DMS153 (cell line): ENCODE measurements around the gene DNAH10.
"Not testable (repeated sequence)": the region's sequence is repeated elsewhere in the genome, so short reads cannot be mapped to it uniquely, and the experiment has no call there.

ENCODE experiments used
- DNase-seq: peaks from one replicate; lab custom pipeline; 2025; lab: John Stamatoyannopoulos, UW

Gene DNAH10

DNA sequence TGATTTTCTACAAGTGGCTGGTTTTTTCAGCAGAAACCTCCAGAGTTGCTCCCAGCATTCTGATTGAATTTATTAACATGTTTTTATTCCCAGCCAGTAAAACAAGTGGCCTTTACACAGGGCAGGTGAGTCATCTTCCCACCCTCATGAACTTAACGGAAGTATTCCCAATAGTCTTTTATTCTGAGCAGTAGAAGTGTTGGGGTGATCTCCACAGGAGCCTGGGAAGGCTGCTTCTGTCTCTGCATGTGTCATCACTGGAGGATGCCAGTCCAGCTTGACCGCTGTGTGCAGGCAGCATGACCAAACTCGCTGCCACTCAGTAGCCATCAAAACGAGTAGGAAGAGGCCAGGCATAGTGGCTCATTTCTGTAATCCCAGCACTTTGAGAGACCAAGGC is 13.4 kb upstream of the DNAH10 start:
- no peak for DNase-seq

GRCh38 chr12:123749355-123749754 is 12.7 kb upstream of the DNAH10 start:
- no peak for DNase-seq

GRCh38 chr12:123750159-123750656 is 11.9 kb upstream of the DNAH10 start:
- DNase-seq: no peak

DNA sequence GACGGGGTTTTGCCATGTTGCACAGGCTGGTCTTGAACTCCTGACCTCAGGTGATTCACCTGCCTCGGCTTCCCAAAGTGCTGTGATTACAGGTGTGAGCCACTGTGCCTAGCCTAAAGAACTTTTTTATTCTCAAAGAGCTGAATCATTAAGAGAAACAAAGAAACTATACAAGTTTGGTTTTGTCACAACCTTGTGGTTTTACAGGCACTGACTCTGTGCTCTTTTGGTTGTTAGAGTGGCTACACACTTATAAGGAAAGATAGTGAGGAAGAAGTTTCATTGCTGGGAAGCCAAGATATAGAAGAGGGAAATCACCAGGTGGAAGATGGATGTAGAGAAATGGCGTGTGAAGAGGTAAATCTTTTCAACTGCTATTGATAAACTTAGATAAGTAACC is 10.1 kb upstream of the DNAH10 start:
- no peak for DNase-seq

DNA sequence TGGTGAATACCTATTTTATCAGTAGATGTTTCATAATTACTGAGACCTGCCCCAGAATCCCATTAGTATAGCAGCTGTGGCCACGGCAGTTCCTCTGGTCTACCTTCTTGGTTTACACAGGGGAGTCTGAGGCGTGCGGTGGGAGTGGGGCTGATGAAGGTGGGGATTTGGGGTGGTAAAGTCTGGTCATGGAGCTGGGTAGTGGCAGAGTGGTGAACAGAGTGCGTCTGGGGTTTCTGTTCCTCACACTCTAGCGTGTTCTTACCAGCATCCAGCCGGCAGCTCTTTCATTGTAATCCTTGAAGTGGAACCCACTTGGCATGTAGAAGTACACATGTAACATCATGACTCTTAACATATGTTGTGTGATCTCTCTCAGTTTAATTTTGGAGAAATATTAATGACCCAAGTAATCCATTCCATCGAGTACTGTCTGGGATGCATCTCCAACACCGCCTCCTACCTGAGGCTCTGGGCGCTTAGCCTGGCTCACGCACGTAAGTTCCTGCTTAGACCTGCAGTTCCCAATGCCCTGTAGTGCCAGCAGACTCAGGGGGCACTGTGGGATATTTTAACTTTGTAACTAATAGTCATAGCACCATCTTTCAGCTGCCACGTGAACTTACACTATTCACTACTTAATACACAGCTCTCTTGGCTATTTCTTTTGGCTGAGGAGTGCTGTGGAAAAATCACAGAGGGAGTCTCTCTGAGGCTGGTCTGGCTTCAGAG is 7.9 kb upstream of the DNAH10 start:
- DNase-seq: no peak

DNA sequence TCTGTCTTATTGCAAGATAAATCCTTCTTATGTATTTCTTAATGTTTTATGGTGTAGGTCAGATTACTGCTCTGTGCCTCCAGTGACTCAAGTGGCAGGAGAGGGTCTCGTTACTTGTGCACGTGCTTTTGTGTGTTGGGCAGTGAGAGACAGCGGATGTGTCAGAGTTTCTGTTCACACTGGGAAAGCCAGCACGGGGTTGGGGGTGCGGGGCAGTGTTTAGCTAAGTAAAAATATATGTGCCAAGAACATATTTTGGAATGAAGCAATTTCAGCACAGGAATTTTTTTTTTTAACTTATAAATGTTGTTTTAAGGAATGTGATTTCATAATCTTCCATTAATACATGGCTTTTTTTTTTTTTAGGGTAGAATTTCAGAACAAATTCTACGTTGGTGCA is 4.5 kb upstream of the DNAH10 start:
- DNase-seq: no peak

DNA sequence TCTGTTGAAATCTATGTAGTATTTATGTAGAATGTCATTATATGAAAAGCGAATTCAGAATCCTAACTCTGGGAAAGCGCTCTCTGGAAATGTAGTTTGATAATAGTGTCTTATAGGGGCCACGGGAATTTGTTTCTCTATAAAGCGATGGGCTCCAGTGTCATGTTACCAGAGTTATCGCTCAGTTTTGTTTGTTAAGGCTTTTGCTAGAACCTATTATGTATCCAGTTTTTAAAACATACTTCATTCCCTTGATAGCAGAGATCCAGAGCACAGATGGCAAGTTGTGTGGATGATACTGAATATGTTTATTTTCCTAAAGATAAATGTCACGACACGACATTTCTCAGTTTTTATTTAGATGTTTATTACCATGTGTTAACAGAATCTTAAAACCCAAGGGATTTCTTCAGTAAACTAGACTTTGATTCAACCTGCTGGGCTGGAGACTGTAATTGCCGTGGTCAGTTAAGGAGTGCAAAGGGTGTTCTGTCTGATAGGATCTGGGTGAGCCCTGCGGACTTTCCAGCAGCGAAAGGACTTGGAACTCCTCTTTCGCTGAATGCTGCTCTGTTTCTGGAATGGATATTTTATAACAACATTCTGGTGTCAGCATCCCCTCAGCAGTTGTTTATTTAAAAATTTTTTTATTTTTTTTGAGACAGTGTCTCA is 1.7 kb upstream of the DNAH10 start:
- no peak for DNase-seq

GRCh38 chr12:123762715-123763052 is 583 bp downstream of the DNAH10 start:
- DNase-seq: no peak

DNA sequence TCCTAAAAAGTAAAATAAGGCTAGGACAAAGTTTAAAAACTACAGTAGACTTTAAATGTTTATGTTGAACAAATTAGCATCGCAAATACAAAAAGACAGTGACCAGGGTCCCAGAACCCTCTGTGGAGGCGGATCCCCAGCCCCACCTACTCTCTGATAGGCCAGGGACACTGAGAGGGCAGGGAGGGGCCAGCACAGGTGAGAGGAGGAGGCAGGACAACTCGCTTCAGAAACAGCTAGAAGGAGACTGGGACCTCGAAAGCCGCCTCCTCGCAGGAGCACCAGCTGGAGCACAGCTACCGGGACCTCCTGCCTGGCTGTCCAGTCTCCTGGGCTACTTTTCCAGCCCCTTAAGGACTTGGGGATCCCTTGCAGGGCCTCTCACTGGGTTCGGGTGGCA is 992 bp downstream of the DNAH10 start:
- DNase-seq: peak; percentile 3

DNA sequence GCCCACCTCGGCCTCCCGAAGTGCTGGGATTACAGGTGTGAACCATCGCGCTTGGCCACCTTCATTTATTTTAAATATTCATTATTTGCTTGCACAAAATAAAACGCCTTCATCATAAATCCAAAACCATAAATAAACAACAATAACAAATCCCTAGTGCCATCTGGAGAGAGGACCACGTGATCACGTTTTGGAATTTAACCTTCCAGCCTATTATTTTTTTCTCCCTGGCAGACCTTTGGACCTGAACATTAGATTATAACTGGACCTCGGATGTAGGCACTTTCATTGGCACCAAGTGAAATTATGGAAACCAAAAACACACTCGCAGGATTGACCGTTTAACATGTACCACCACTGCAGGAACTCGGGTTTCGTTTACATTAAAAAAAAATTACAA is 2.0 kb downstream of the DNAH10 start:
- no peak for DNase-seq

DNA sequence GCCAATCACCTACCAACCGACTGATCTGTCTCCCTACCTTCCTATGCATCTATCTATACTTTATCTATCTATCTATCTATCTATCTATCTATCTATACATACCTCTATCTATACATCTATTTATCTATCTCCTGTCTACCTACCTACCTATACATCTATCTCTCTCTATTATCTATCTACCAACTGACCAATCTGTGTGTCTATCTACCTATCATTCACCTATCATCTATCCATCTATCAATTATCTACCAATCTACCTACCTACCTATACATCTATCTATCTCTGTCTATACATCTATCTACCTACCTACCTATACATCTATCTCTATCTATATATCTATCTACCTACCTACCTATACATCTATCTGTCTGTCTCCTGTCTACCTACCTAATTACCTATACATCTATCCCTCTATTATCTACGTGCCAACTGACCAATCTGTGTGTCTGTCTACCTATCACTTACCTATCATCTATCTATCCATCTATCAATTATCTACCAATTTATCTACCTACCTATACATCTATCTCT is 3.5 kb downstream of the DNAH10 start:
- DNase-seq: no peak

GRCh38 chr12:123767613-123768012 is 5.5 kb downstream of the DNAH10 start:
- DNase-seq: no peak

- DNase-seq: no peak
Observed at GRCh38 chr12:123771261-123771660, 9.2 kb downstream of the DNAH10 start.

- DNase-seq: no peak
Observed at GRCh38 chr12:123772074-123772473, 10.0 kb downstream of the DNAH10 start.

DNA sequence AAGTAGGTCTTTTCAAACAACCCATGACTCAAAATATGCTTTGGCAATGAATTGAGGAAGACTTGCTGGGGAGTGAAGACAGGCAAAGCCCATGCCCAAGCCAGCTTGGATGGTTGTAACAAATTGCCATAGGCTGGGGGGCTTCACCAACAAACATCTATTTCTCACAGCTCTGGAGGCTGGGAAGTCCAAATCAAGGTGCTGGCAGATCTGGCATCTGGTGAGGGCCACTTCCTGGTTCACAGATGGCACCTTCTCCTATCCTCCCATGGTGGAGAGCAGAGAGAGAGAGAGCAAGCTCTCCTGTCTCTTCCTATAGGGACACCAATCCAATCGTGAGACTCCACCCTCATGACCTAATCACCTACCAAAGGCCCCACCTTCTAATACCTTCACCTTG is 11.3 kb downstream of the DNAH10 start:
- no peak for DNase-seq

DNA sequence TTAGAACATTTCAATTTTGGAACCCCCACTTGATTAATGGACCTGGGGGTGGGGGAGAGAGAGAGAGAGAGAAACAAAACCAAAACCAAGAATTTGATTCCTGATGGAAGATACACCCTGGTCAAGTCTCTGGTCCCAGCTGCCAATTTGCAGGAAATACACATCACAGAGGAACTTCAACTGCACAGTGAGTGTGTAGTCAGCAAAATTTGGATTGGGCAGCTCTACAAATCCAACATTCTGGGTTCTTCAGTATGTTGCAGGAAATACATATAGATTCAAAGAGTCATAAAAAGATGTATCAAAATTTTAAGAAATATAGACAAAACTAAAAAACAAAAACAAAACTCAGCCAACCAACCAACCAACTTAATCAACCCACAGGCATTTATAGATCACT is 17.4 kb downstream of the DNAH10 start:
- DNase-seq: no peak

DNA sequence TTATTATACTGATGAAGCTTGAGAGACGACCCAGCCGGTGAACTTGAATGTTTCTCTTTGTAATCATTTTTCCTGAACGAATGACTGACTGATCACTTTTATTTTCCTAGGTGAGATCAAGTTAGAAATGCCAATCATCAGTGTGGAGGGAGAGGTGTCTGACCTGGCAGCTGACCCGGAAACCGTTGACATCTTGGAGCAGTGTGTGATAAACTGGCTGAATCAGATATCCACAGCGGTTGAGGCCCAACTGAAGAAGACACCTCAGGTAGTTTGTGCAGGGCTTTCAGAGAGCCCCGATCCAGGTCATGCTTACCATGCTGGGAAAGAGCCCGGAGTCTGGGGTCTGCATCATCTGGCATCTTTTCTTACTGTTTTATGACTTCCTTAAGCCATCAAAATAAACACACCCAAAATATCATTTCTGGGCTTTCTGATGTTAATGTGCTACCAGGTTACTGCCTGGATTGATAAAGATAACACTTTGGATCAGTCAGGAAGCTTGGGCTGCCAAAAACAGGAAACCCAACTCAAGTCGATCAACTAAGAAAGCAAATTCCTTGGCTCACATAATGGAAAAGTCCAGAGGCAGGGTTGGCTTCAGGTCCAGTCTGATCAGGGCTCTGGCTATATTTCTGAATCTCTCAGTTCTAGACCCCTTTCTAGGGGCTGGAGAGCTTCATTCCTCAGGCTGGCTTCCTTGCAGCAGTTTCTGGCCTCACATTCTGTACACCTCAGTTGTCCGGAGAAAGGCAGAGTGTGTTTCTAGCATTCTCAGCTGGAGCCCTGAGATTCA is 21.1 kb downstream of the DNAH10 start:
- no peak for DNase-seq

DNA sequence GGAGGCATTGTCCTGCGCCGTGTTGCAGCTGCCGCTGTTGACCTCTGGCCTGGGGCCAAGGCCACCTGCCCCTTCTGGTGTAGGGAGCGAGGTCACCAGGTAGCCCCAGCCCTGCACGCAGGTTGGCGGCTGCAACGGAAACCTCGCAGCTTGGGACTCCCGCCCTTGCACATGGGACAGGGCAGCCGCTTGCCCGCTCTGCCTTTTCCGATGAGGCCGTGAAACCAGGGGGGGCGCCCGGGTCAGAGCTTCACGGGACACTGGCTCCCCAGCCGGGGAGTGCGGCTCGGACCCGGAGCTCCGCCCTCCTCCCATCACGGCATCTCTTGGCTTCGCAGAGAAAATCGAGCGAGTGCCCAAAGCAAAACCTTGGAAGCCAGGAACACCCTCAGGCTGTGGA is 25.4 kb downstream of the DNAH10 start:
- peak; percentile 31 for DNase-seq

- no peak for DNase-seq
Observed at GRCh38 chr12:123788541-123788940, 26.4 kb downstream of the DNAH10 start.

DNA sequence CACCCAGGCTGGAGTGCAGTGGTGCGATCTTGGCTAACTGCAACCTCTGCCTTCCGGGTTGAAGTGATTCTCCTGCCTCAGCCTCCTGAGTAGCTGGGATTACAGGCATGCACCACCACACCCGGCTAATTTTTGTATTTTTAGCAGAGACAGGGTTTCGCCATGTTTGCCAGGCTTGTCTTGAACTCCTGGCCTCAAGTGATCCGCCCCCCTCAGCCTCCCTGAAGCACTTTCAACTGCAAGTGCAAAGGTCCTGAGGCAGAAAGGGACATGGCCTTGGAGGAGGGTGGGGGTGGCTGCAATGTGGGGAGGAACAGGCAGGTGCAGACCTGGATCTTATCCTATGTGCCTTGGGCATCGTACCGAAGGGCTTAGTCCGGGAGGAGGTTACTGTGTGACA is 27.3 kb downstream of the DNAH10 start:
- DNase-seq: not testable (repeated sequence)

GRCh38 chr12:123790905-123791467 is 28.9 kb downstream of the DNAH10 start:
- no peak for DNase-seq

- no peak for DNase-seq
Observed at GRCh38 chr12:123794027-123794426, 31.9 kb downstream of the DNAH10 start.
